ENCODE measurements around the gene SORL1-AS1.

The SORL1-AS1 gene

DNA sequence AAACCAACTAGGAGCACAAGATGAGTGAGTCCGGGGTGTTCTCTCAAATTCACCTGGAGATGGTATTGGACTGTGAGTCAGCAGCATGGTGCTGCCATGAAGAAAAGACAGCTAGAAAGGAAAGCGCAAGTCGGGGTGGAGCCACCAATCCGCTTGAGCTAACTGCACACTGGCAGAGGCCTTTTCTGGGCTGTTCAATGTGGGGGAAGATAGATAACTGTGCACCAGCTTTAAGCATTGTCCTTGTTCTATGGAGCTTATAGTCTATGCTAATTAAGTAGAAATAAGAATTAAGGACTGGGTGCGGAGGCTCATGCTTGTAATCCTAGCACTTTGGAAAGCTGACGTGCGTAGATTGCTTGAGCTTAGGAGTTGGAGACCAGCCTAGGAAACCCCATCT lies 21.9 kb upstream of the SORL1-AS1 start:
- DNase-seq (ENCODE audit: low read depth): no peak

DNA sequence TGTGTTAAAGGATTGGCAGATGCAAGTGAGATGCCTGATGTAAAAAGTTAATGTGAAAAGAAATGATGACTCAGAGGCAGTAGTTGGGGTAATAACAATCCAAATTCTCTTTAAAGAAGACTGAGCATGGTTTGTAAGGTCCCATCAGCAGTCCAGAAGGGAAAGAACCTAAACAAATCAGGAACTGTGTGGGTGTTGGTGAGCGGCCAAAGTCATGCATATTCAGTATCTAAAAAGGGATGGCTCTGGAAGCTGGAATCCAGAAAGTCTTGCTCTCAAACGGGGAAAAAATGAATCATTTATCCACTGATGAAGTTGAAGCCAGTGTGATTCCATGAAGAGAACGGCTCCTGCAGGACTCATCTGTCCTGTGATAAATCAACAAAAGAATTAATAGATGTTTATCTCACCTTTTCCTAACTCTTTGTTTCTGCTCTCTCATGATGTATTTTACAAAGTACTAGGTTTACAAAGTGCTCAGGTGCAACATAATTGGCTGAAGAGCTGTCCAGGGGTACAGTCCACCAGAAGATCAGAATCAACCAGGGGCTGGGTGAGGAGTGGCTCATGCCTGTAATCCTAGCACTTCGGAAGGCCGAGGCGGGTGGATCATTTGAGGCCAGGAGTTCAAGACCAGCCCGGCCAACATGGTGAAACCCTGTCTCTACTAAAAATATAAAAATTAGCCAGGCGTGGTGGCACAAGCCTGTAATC lies 20.5 kb upstream of the SORL1-AS1 start:
- DNase-seq (ENCODE audit: low read depth): no peak

GRCh38 chr11:121472312-121472711 lies 19.5 kb upstream of the SORL1-AS1 start:
- no peak for DNase-seq (ENCODE audit: low read depth)

GRCh38 chr11:121471167-121471566 lies 18.4 kb upstream of the SORL1-AS1 start:
- DNase-seq (ENCODE audit: low read depth): no peak

DNA sequence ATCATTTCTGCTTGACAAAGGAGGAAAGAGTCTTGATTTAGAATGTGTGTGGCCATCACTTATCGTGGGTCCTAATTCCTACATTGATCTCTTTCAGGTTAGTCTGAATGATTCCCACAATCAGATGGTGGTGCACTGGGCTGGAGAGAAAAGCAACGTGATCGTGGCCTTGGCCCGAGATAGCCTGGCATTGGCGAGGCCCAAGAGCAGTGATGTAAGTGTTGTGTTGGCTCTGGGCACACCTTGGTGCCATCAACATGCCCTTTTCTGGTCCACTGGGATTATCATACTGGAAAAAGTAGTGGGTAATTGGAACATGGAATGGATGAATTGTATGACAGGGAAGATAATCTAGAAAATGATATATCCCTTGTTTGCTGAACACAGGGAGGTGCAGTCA lies 17.1 kb upstream of the SORL1-AS1 start:
- DNase-seq (ENCODE audit: low read depth): no peak

- DNase-seq (ENCODE audit: low read depth): no peak
Measured at GRCh38 chr11:121467965-121468364, 15.2 kb upstream of the SORL1-AS1 start.

DNA sequence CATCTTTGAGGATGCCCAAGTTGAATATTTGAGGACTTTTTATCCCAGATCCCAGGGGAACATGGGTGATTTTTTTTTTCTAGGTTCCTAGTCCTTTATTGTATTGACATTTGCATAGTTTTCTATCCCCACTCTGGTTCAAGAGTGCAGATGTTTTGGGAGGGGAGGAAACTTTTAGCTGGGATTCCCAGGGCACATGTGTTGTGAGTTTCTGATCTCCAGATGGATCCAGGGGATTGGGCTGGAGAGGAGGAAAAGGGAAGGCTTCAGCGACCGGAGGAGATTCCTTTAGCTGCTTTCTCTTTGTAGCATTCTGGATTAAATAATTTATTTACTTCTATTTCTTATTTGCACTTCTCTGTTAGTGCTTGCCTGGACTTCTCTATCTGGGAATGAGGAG lies 14.7 kb upstream of the SORL1-AS1 start:
- no peak for DNase-seq (ENCODE audit: low read depth)

DNA sequence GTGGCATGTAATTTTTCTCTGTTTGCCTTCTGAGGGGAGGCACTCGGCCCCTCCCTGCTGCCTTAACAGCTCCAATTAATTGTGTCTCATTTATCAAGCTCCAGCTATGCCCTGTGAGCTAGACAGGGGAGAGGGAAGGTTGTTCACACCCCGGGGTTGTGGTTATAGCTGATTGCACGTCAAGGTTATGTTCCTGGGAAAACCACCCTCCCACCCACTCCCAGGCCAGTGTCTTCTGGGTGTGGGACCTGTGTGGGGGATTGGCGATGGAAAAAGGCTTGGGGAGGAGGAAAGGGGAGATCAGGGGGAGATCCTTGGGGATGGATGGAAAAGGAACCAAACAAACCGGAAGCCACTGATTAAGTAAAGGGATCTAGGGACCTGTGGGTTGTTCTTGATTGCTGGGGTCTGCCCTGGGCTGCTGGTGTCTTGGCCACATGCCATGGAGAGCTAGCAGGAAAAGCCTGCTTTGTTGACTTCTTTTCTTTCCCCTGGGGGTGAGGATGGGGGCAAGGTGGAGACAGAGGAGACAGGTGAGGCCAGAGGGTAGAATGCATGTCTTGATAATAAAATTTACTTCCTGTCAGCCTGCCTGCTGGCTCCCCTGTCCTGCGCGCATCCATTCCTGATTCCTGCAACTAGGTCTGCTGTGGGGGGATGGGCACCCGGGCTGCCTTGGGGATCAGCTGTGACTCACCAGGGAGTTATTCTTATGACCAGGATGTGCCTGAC lies 13.5 kb upstream of the SORL1-AS1 start:
- DNase-seq (ENCODE audit: low read depth): peak; percentile 85

- DNase-seq (ENCODE audit: low read depth): no peak
Measured at GRCh38 chr11:121465709-121466062, 12.9 kb upstream of the SORL1-AS1 start.

DNA sequence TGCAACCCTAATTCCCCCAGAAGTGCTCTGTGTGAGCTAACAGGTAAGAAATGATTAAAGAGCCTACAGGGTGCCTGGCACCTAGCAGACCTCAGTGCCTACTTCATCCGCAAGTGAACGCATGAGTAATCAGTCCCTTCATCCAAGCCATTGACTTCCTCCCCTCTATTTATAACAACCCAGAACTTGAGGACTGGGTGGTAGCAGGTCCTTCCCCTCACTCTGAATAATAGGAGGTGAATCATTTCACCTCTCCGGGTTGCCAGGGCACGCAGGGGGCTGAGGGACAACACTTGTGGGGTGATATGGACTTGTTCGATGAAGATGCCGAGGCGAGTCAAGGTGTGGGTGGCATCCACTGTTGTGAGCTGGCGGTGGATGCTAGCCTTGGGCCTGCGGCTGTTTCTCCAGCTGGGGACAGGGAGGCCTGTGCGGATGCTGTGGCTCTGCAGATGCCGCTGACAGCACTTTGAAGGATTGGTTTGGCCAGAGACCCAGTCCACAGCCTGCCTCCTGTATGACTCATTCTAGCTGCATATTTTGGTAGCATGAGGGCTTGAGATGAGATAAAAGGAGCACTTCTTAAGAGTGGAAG lies 11.7 kb upstream of the SORL1-AS1 start:
- DNase-seq (ENCODE audit: low read depth): peak; percentile 91

DNA sequence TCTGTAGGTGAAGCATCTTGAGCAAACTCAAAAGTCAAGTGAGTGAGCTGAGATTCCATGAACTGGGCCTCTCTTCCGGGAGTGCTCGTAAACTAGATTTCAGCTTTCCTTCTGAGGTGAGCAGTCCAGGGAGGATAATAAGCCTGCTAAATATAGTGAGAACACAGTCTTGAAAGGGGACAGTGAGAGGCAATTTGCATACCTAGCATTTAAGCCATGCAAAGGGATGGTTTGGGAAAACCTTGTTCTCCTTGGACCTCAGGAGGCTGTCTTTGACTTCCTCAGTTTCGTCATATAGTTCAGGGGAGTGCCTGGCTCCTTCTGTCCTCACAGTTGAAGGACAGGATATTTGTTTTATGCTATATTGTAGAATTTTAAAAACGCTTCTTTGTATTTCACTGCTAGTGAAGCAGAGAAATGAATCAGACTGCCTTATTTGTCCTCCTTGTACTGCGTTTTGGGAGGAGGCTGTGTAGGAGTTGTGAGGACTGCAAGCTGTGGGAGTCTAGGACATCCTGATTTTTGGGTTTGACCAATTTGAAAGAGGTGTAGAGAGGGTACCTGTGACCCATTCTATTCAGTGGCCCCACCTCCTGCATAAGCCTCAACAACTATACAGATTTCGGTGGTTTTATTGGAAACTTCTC lies 11.0 kb upstream of the SORL1-AS1 start:
- no peak for DNase-seq (ENCODE audit: low read depth)

- DNase-seq (ENCODE audit: low read depth): no peak
Measured at GRCh38 chr11:121461843-121462242, 9.1 kb upstream of the SORL1-AS1 start.

DNA sequence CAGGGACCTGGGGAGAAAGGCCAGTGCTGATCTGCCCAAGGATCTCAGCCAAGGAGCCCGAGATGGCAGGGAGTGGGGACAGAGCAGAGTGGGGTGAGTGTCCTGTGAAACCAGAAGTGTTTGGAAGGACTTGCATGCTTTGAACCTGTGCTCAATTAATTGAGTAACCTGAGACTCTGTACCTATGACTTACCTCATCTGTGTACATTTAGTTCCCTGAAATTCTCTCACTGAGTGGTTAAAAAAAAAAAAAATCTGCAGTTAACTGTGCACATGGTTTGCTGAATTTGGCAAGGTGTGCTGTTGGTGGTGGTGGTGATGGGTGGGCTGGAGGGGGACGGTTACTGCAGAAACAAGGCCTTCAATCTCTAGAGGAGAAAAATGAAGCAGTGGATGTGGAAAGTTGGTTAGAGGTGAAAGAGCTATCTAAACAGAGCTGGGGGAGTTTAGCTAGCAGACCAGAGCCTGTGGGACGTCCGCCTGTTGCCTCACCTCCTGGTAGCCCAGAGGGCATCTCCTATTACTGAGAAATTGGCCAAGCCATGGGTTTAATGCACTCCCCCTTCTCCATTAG lies 8.3 kb upstream of the SORL1-AS1 start:
- DNase-seq (ENCODE audit: low read depth): no peak

DNA sequence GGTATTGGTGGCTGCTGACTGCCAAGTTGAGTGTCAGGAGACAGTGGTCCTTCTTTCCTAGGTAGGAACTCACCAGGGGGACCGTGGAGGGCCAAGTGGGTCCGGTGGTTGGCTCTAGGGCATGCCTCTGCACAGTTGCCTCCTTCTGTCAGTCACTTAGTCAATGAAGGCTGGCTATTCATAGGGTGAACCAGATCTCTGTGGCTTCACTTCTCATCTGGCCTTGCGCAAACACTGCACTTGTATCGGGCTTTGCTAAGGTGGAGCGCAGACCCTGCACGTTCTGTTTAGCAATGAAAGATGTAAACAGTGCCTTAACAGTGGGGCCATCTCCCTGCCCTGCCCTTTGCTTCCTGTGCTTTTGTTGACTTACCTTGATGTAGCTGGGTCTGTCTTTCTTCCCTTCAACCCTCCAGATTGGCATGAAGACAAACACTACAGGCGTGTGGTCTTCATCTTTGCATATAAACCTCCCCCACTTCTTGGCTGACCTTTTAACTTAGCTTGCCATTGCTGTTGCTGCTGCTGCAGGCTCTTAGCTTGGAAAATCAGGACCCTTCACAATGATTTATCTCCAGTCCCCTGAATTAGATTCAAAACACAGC lies 6.7 kb upstream of the SORL1-AS1 start:
- DNase-seq (ENCODE audit: low read depth): no peak

DNA sequence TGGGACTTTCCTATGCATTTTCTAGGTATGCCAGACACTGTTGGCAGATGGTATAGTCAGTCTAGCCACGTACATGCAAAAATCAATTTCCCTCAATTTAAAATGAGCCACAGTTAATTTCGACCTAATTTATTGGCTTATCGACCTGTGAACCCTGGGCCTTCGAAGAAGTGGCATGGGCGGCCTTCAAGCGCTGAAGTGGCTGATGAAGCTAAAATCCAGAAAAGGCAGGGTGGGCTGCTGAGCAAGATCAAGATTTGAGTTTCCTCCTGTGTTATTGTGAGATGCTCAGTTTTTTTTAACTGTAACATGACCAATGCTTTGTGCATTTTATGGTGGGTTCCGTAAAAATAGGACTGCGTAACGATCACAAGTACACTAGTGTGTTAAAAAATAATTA lies 5.8 kb upstream of the SORL1-AS1 start:
- no peak for DNase-seq (ENCODE audit: low read depth)

DNA sequence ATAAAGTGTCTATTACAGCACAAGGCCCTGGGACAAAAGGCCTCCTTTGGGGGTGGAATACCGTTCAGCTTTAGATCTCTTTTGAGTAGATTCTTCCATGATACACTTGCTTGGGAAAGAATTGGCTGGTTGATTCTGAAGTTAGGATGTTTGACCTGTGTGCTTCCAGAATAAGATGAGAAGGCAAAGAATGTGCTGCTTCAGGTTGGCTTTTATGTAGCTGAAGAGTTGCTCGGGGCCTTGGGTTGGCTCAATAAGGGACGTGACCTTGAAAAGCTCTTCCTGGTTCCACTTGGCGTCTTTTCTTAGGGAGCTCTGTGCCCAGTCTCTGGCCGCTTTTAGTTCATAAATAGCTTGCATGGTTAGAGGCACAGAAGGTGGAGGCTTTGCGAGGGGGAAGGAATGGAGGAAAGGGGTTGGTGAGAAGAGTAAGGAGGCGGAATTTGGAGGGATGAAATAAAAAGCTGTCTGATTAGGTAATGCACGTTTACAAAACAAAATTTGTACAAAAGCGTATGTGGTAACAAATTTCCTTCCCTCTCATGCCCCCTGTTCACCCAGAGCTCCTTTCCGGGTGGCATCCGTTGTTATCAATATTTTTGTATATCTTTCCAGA lies 4.2 kb upstream of the SORL1-AS1 start:
- no peak for DNase-seq (ENCODE audit: low read depth)

GRCh38 chr11:121456151-121456550 lies 3.4 kb upstream of the SORL1-AS1 start:
- DNase-seq (ENCODE audit: low read depth): no peak

GRCh38 chr11:121455115-121455514 lies 2.3 kb upstream of the SORL1-AS1 start:
- DNase-seq (ENCODE audit: low read depth): no peak

- no peak for DNase-seq (ENCODE audit: low read depth)
Measured at GRCh38 chr11:121453589-121454299, 977 bp upstream of the SORL1-AS1 start.

GRCh38 chr11:121451986-121452608 lies 670 bp downstream of the SORL1-AS1 start, which contains the start of gene SORL1:
SORL1 (plus strand) TSS chr11:121452314; CDS start chr11:121452332, 18 bp downstream.
- peak; percentile 41 for DNase-seq (ENCODE audit: low read depth)
